Stimulated activated CD8-positive, alpha-beta memory T cell treated with anti-CD3 and anti-CD28 coated beads, Interleukin-15, amount 100 ng/mL, for 24 hours (primary cell): ENCODE results near the gene HSPBP1.

Experiments
- DNase-seq: peaks from one replicate; pipeline ENCODE4 v3.0.0-alpha.2; 2020; ENCODE audit warnings: low read depth

The HSPBP1 gene

DNA sequence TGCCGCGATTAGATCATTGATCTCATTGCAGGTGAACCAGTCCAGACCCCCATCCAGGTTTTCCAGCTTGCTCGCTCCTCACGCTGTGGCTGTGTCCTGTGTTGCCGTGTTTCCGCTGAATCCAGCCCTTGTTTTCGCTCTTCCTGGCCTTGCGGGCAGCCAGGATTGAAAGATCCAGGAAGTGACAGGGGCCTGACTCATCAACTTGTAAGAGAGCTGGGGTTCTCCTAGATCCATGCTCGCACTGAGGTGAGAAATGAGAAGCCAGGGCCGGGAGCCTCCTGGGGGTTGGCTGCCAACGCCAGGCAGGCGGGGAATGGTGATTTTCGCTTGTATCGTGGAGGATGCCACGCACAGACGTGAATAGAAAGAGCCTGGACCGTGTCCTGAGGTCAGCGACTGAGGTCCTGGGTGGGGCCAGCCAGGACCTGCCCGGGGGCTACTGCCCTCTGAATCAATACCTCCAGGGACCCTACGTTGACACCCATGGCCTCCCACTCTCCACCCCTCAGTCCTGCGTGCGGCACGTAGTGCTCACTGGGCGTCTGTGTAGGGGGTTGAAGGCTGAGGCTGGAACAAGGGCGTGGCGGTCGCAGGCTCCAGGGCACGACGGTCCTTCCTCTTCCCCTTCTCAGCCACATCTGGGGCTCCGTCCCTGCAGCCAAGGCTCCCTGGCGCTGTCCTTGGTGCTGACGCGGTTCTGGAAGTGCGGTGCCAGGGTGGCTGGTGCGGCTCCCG is 63.3 kb downstream of the HSPBP1 start:
- DNase-seq = peak; percentile 13

- no peak for DNase-seq
Measured at GRCh38 chr19:55213547-55213946, 66.4 kb downstream of the HSPBP1 start.

- no peak for DNase-seq
Measured at GRCh38 chr19:55212447-55212846, 67.5 kb downstream of the HSPBP1 start.
